BJ (cell line): ENCODE measurements around the gene RTKN. TPM values are rescaled to one million over a fixed set of nuclear protein-coding genes. Genes with fewer than 3 reads are reported as not detected.

ENCODE experiments used
- CTCF ChIA-PET: fragments of 350-600 bp; formaldehyde crosslinking; extraction: SDS; loops from one replicate; lab custom pipeline; 2021; ENCODE audit warnings: antibody characterized with exemption, inconsistent platforms; lab: Yijun Ruan, JAX
- POLR2A ChIA-PET: fragments of 300-600 bp; sonication (Branson Sonifier 250); formaldehyde crosslinking; extraction: SDS; loops from one replicate; lab custom pipeline; 2021; ENCODE audit warnings: antibody characterized with exemption; lab: Charles Lee
- DNase-seq: peaks from one replicate; pipeline ENCODE4 v3.0.0-alpha.2; 2011; ENCODE audit warnings: low read depth
- H3K27me3 ChIP-seq: 2 replicates; pipeline ENCODE4 v1.6.0; 2011; ENCODE audit warnings: low read length; ENCODE audit not compliant: control insufficient read depth, insufficient read depth
- H3K36me3 ChIP-seq: 2 replicates; pipeline ENCODE4 v1.5.1; 2011; ENCODE audit warnings: low read length; ENCODE audit not compliant: control insufficient read depth, insufficient read depth
- H3K4me3 ChIP-seq: 2 replicates; pipeline ENCODE4 v1.5.1; 2011; ENCODE audit warnings: low read depth, mild to moderate bottlenecking, control low read depth, low read length
- polyA plus RNA-seq: library from polyadenylated mRNA; depleted of rRNA; stranded (reverse); fragments of >200 nt; gene quantifications from 2 replicates; pipeline ENCODE4 v1.2.3, GENCODE V29; 2011
- TF ChIP-seq, protein P1 (sequence below): IDR thresholded peaks from 2 replicates; pipeline ENCODE4 v1.5.1; 2011; ENCODE audit warnings: low read depth, mild to moderate bottlenecking, control low read depth, inconsistent platforms, low read length, moderate library complexity; ENCODE audit not compliant: insufficient read depth

RTKN gene
- polyA plus RNA-seq, 1 experiment, result 12.4 TPM

DNA sequence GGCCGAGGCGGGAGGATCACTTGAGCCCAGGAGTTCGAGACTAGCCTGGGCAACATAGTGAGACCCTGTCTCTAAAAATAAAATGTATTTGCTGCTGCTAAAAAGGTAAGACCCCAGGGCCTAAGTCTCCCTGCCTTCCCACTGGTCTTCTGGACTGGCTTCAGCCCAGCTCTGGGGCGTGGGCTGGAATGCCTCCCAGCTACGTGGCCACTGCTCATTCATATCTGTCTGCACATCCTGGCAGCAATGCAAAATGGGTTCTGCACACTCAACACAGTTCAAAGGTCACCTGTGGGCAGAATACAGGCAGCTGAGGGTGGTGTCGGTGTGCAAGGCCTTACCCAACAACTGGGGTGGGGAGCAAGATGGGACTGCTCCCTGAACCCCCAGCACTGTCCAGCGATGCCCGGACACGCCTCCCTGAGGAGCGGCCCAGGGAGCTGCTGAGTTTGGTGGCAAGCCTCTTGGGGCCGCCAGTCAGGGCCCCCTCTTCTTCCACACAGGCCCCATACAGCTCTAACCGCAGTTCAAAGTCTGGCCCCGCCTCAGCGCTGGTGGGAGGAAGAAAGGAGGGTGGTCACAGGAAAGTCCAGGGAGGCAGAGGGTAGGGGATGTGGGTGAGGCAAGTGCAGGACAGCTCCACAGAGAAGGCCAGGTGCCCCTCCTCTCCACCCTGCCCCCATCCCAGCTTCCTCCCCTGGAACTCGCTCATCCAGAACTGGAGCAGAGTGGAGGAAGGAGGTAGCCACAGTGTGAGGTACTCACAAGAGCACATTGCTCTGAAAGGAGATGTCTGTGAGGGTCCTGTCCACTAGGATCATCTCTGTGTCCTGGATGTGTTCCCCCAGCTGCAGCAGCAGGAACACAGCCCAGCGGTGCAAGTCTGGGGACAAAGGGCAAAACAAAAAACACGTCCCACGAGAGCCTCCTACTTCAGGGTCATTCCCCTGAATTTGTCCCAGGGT is 12.0 kb downstream of the RTKN start:
- Histone ChIP-seq H3K27me3 (no peaks in the 10 kb centered on the region), H3K4me3 (no peak overlapping the region), H3K36me3 (peaks cover 27% of the 10 kb centered on the region)
- DNase-seq, result no peak
- POLR2A ChIA-PET, result interaction anchor here (0.7 kb wide), 1 partner anchor 473 kb away, joined by 3 read pairs; no protein-coding TSS in a partner anchor
- CTCF ChIA-PET, result interaction anchor here (1.2 kb wide), 1 partner anchor 8 kb away, joined by 3 read pairs; no protein-coding TSS in a partner anchor
- TF ChIP-seq, protein P1, sequence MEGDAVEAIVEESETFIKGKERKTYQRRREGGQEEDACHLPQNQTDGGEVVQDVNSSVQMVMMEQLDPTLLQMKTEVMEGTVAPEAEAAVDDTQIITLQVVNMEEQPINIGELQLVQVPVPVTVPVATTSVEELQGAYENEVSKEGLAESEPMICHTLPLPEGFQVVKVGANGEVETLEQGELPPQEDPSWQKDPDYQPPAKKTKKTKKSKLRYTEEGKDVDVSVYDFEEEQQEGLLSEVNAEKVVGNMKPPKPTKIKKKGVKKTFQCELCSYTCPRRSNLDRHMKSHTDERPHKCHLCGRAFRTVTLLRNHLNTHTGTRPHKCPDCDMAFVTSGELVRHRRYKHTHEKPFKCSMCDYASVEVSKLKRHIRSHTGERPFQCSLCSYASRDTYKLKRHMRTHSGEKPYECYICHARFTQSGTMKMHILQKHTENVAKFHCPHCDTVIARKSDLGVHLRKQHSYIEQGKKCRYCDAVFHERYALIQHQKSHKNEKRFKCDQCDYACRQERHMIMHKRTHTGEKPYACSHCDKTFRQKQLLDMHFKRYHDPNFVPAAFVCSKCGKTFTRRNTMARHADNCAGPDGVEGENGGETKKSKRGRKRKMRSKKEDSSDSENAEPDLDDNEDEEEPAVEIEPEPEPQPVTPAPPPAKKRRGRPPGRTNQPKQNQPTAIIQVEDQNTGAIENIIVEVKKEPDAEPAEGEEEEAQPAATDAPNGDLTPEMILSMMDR, result no peak

DNA sequence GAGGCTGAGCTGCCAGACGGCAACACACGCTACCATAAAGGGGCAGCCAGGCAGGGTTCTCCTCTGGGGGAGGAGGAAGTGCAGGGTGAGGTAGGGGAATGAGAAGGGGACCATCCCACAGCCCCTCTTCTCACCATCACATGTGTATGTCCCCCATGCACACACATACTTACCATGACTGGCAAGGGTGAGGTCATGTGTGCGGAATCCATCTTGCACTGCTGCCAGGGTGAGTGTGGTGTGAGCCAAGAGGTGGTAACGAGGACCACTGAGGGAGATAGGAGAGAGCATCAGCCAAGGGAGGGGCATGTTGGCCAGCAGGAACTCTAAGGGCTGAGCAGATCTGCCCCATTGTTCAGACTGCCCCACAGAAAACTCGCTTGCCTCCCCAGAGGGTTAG is 13.1 kb downstream of the RTKN start:
- no peaks in the 10 kb centered on the region for H3K27me3 ChIP-seq
- H3K4me3 ChIP-seq, result no peak overlapping the region
- no peak for DNase-seq
- POLR2A ChIA-PET, result no interaction called here
- TF ChIP-seq, protein P1, result no peak
- H3K36me3 ChIP-seq, result peaks cover 29% of the 10 kb centered on the region
- CTCF ChIA-PET, result interaction anchor here (0.8 to 1.2 kb wide), 3 partner anchors 9 to 94 kb away, joined by 3 read pairs; no protein-coding TSS in a partner anchor

DNA sequence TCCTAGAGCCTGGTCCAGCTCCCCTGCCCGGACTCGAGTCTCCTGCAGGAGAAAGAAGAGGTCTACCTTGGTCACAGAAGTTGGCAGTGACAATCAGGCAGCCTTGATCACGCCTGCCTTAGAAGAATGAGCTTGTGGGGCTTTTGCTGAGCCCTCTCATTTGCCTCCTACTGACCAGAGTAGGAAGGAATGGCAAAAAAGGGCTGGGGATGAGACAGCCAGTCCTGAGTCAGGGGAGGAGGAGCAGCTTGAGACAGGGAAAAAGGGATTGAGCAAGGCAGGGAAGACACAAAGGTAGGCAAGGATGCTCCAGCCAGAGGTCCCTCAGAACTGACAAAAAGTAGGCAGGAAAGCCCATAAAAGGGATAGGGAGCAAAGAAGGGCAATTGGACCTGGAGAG is 14.2 kb downstream of the RTKN start:
- DNase-seq, result no peak
- TF ChIP-seq, protein P1, result no peak
- POLR2A ChIA-PET, result no interaction called here
- H3K27me3 ChIP-seq, result no peaks in the 10 kb centered on the region
- no peak overlapping the region for H3K4me3 ChIP-seq
- CTCF ChIA-PET, result interaction anchor here (0.9 to 1.1 kb wide), 2 partner anchors 12 to 13 kb away, joined by 3 read pairs; no protein-coding TSS in a partner anchor
- H3K36me3 ChIP-seq, result peaks cover 29% of the 10 kb centered on the region

DNA sequence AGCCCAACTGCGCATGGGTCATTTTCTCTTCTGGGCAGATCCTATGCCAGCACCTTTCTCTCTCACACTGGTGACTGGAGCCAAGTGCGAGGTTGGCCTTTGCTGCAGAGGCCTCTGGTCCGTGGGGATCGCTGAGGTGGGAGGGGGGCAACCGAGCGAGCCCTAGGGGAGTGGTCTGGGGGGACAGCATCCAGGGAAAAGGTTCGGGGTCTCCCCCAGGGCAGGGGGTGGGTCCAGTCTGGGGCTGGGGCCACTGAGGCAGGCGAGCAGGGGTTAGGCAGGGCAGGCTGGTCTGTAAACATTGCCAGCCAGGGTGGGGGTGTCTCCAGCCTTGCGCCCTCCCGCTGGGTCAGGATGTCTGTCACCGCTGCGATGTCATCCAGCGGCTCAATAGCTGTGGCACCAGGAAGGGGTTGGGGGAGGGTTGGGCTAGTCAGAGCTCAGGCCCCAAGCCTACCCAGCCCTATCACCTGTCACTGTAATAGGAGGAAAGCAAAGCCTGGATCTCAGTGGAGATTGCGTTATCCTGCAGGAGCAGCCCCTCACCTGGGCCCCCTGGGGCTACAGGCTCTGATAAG is 15.5 kb downstream of the RTKN start:
- Histone ChIP-seq H3K27me3 (no peaks in the 10 kb centered on the region), H3K36me3 (peaks cover 24% of the 10 kb centered on the region), H3K4me3 (no peak overlapping the region)
- DNase-seq, result no peak
- TF ChIP-seq, protein P1, result no peak
- ChIA-PET CTCF (no interaction called here), POLR2A (no interaction called here)

DNA sequence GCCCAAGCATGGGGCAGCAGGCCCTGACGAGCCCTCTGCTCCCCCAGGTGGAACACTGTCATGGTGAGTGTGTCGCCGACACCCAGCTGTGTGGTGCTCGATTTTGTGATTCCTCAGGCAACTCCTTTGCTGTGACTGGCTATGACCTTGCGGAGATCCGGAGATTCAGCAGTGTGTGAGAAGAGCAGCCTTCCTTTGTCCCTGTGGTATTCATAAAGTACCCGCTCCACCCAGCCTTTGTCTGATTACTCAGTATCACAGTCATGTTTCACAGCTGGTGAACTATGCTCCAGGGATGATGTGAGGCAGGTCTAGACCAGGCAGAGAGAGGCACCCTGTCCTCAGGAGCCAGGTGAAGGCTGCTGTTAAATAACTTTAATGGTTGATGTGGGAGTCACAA is 16.2 kb downstream of the RTKN start:
- Histone ChIP-seq H3K27me3 (no peaks in the 10 kb centered on the region), H3K36me3 (peaks cover 24% of the 10 kb centered on the region), H3K4me3 (no peak overlapping the region)
- ChIA-PET CTCF (no interaction called here), POLR2A (no interaction called here)
- TF ChIP-seq, protein P1, result no peak
- no peak for DNase-seq
